ENCODE results near the gene NDUFB3. TPM values are rescaled to one million over a fixed set of nuclear protein-coding genes. Genes with fewer than 3 reads are reported as not detected.
"Not testable (repeated sequence)": the region's sequence is repeated elsewhere in the genome, so short reads cannot be mapped to it uniquely, and the experiment has no call there.

Gene NDUFB3
- total RNA-seq, 4 donors from 2014 or later: 33.0 to 59.9 (median 46.6) TPM

DNA sequence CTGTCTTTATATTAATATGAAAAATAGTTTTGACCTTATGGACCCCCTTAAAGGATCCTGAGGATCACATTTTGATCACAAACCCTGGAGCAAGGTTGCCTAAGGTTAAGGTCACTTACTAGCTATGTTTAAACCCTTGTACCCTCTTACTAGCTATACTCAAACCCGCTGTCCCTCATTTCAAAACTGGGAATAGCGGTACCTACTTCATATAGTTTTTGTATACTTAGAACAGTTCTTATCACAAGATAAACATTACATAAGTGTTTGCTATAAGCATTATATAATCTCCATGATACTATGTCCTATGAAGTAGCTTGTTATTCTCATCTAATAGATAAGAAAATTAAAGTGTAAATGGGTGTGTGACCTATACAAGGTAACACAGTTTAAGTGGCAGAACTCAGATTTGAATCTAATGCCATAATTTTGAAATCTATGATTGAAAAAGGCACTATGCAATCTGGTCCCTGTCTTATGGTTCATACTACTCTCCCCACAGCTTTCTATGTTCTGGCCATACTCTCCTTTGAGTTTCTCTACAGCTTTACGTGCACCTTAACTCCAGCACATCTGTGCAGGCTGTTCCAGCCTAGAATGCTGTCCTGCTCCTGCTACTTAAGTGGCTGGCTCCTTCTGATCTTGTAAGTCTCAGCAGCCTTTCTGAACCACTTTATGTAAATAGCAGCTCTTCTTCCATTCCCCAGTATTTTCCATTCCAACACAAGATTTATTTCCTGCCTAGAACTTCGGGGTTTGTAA, 30.8 kb upstream of the NDUFB3 start:
- H3K36me3 ChIP-seq: peaks cover 0 to 16% of the 10 kb centered on the region in 2 donors
- no peak overlapping the region for H3K27ac ChIP-seq
- H3K4me1 ChIP-seq: no peaks in the 10 kb centered on the region
- 72 to 81% methylated on average over 4 of the region's 4 CpGs for WGBS, 2 donors (ENCODE audit: low coverage in 1 of 2)
- no peaks in the 10 kb centered on the region for H3K27me3 ChIP-seq
- no peak overlapping the region for H3K4me3 ChIP-seq
- H3K9me3 ChIP-seq: no peaks in the 10 kb centered on the region
- TF ChIP-seq POLR2AphosphoS5 (IDR thresholded peaks at IDR 0.05): no peak
- no peak for TF ChIP-seq EP300 (IDR thresholded peaks at IDR 0.05)
- ATAC-seq: no peak

DNA sequence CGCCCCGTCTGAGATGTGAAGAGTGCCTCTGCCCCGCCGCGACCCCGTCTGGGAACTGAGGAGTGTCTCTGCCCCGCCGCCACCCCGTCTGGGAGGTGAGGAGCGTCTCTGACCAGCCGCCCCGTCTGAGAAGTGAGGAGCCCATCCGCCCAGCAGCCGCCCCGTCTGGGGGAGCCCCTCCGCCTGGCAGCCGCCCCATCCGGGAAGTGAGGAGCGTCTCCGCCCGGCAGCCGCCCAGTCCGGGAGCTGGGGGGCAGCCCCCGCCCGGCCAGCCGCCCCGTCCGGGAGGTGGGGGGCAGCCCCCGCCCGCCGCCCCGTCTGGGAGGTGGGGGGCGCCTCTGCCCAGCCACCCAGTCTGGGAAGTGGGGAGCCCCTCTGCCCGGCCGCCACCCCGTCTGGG, 29.4 kb upstream of the NDUFB3 start:
- not testable (repeated sequence) for H3K9me3 ChIP-seq, H3K27me3 ChIP-seq, H3K4me1 ChIP-seq, H3K4me3 ChIP-seq, ATAC-seq, H3K27ac ChIP-seq
- peaks cover 0 to 16% of the 10 kb centered on the region in 2 donors for H3K36me3 ChIP-seq
- WGBS, 2 donors (ENCODE audit: low coverage in 1 of 2): no CpG with 5 or more reads among the region's 36 CpGs

DNA sequence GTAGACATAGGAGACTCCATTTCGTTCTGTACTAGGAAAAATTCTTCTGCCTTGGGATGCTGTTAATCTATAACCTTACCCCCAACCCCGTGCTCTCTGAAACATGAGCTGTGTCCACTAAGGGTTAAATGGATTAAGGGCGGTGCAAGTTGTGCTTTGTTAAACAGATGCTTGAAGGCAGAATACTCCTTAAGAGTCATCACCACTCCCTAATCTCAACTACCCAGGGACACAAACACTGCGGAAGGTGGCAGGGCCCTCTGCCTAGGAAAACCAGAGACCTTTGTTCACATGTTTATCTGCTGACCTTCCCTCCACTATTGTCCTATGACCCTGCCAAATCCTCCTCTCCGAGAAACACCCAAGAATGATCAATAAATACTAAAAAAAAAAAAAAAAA, 28.8 kb upstream of the NDUFB3 start:
- 87 to 90% methylated on average over 3 to 5 of the region's 5 CpGs for WGBS, 2 donors (ENCODE audit: low coverage in 1 of 2)
- peaks cover 0 to 16% of the 10 kb centered on the region in 2 donors for H3K36me3 ChIP-seq
- not testable (repeated sequence) for ATAC-seq, H3K4me3 ChIP-seq, H3K9me3 ChIP-seq, H3K27ac ChIP-seq, H3K27me3 ChIP-seq, H3K4me1 ChIP-seq

DNA sequence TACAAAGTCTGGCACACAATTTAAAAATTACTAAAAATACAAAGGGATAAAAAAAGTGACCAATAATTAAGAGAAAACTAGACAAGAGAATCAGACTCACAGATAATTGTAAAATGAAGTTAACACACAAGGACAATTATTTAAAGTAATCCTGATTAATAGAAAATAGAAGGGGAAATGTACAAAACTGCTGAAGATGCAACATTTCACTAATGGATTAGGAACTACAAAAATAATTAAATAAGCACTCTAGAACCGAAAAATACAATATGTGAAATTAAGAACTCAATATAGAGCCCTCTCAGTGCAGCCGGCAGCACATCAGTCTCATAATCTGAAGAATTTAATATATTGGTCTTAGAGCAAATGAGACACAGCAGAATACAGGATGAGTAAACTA, 24.9 kb upstream of the NDUFB3 start:
- TF ChIP-seq EP300 (IDR thresholded peaks at IDR 0.05): no peak
- TF ChIP-seq, protein P1, sequence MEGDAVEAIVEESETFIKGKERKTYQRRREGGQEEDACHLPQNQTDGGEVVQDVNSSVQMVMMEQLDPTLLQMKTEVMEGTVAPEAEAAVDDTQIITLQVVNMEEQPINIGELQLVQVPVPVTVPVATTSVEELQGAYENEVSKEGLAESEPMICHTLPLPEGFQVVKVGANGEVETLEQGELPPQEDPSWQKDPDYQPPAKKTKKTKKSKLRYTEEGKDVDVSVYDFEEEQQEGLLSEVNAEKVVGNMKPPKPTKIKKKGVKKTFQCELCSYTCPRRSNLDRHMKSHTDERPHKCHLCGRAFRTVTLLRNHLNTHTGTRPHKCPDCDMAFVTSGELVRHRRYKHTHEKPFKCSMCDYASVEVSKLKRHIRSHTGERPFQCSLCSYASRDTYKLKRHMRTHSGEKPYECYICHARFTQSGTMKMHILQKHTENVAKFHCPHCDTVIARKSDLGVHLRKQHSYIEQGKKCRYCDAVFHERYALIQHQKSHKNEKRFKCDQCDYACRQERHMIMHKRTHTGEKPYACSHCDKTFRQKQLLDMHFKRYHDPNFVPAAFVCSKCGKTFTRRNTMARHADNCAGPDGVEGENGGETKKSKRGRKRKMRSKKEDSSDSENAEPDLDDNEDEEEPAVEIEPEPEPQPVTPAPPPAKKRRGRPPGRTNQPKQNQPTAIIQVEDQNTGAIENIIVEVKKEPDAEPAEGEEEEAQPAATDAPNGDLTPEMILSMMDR (IDR thresholded peaks at IDR 0.05): no peak
- TF ChIP-seq POLR2A (IDR thresholded peaks at IDR 0.05): no peak
- TF ChIP-seq POLR2AphosphoS5 (IDR thresholded peaks at IDR 0.05): no peak
- H3K27ac ChIP-seq: no peak overlapping the region
- no peaks in the 10 kb centered on the region for H3K9me3 ChIP-seq
- no peak for ATAC-seq
- 100% methylated on average over 2 of the region's 2 CpGs for WGBS, 2 donors (ENCODE audit: low coverage in 1 of 2)
- no peaks in the 10 kb centered on the region for H3K4me1 ChIP-seq
- H3K36me3 ChIP-seq: peaks cover 0 to 20% of the 10 kb centered on the region in 2 donors
- H3K4me3 ChIP-seq: no peak overlapping the region
- no peaks in the 10 kb centered on the region for H3K27me3 ChIP-seq

DNA sequence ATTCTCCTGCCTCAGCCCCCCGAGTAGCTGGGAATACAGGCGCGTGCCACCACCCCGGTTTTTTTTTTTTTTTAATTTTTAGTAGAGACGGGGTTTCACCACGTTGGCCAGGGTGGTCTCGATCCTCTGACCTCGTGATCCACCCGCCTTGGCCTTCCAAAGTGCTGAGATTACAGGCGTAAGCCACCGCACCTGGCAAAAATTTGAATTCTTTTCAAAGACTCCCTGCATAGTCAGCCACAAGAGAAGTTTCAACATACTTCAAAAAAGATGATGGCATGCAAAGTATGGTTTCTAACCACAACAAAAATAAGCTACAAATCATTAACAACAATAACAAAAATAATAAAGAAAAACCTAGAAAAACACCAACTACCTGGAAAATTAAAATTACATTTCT, 22.3 kb upstream of the NDUFB3 start:
- 93 to 98% methylated on average over 3 to 10 of the region's 11 CpGs for WGBS, 2 donors (ENCODE audit: low coverage in 1 of 2)
- peaks cover 0 to 18% of the 10 kb centered on the region in 2 donors for H3K36me3 ChIP-seq
- no peak overlapping the region for H3K4me3 ChIP-seq
- H3K27ac ChIP-seq: no peak overlapping the region
- no peak for TF ChIP-seq POLR2A (IDR thresholded peaks at IDR 0.05)
- TF ChIP-seq, protein P1 (IDR thresholded peaks at IDR 0.05): no peak
- TF ChIP-seq POLR2AphosphoS5 (IDR thresholded peaks at IDR 0.05): no peak
- no peak for TF ChIP-seq EP300 (IDR thresholded peaks at IDR 0.05)
- no peaks in the 10 kb centered on the region for H3K4me1 ChIP-seq
- H3K9me3 ChIP-seq: no peaks in the 10 kb centered on the region
- H3K27me3 ChIP-seq: no peaks in the 10 kb centered on the region
- ATAC-seq: no peak

DNA sequence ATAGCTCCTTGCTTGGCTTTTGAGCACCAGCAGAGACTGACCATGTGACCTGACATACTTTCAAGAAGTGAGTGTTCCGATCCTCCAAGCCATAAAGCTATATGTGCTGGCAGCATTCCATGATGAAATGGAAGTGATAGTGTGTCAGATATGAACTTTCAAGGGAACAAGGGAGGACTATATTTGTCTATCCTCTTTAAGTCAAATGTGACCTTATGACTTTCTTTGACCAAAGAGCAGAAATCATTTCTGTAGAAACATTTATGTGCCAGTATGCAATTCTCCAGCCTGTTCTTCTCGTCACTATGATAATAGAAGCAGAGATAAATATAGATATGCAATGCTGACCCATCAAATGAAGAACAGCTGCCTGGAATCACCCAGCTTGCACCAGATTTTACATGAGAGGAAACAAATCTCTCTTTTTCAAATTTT, 14.7 kb upstream of the NDUFB3 start:
- no peak overlapping the region for H3K4me3 ChIP-seq

More for the DNA sequence above, 14.7 kb upstream of the NDUFB3 start:
- H3K27me3 ChIP-seq: no peaks in the 10 kb centered on the region
- ATAC-seq: no peak
- peaks cover 0 to 11% (median 3%) of the 10 kb centered on the region in 3 donors for H3K4me1 ChIP-seq
- 35 to 37% methylated on average over 2 of the region's 2 CpGs for WGBS, 2 donors (ENCODE audit: low coverage in 1 of 2)
- no peak for TF ChIP-seq EP300 (IDR thresholded peaks at IDR 0.05)
- TF ChIP-seq POLR2AphosphoS5 (IDR thresholded peaks at IDR 0.05): no peak
- TF ChIP-seq, protein P1 (IDR thresholded peaks at IDR 0.05): no peak
- TF ChIP-seq POLR2A (IDR thresholded peaks at IDR 0.05): no peak
- no peaks in the 10 kb centered on the region for H3K9me3 ChIP-seq
- no peak overlapping the region for H3K27ac ChIP-seq
- peaks cover 0 to 30% of the 10 kb centered on the region in 2 donors for H3K36me3 ChIP-seq

All from gastroesophageal sphincter (tissue), 4 donors.